D721Med (cell line): ENCODE measurements around the gene ASXL1.
"Not testable (repeated sequence)": the region's sequence is repeated elsewhere in the genome, so short reads cannot be mapped to it uniquely, and the experiment has no call there.

Source experiments
- DNase-seq: peaks from one replicate; pipeline ENCODE4 v3.0.0; 2011; ENCODE audit warnings: low spot score; ENCODE audit not compliant: insufficient read length
- FAIRE-seq: peaks from 2 replicates; lab custom pipeline; 2011; peaks lifted over from hg19 to GRCh38; lab: Jason Lieb, UNC
- CTCF ChIP-seq: IDR thresholded peaks from 2 replicates; pipeline ENCODE4 v1.5.1; 2012; ENCODE audit warnings: mild to moderate bottlenecking, control low read depth; ENCODE audit not compliant: insufficient read depth; ENCODE audit errors: missing control alignments

ASXL1 gene

GRCh38 chr20:32320305-32320704, 37.8 kb upstream of the ASXL1 start:
- no peak for TF ChIP-seq CTCF
- no peak for FAIRE-seq

GRCh38 chr20:32321390-32321789, 36.7 kb upstream of the ASXL1 start:
- TF ChIP-seq CTCF, result no peak
- no peak for FAIRE-seq

More at GRCh38 chr20:32320305-32320704, 37.8 kb upstream of the ASXL1 start:
- DNase-seq, result no peak

DNA sequence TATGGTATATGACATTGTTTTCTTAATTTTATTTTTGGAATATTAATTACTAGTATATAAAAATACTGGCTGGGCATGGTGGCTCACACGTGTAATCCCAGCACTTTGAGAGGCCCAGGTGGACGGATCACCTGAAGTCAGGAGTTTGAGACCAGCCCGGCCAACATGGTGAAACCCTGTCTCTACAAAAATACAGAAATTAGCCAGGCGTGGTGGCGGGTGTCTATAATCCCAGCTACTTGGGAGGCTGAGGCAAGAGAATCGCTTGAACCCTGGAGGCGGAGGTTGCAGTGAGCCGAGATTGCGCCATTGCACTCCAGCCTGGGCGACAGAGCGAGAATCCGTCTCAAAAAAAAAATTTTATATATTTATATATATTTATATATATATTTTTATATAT, 35.9 kb upstream of the ASXL1 start:
- not testable (repeated sequence) for DNase-seq, FAIRE-seq

More at GRCh38 chr20:32321390-32321789, 36.7 kb upstream of the ASXL1 start:
- no peak for DNase-seq

DNA sequence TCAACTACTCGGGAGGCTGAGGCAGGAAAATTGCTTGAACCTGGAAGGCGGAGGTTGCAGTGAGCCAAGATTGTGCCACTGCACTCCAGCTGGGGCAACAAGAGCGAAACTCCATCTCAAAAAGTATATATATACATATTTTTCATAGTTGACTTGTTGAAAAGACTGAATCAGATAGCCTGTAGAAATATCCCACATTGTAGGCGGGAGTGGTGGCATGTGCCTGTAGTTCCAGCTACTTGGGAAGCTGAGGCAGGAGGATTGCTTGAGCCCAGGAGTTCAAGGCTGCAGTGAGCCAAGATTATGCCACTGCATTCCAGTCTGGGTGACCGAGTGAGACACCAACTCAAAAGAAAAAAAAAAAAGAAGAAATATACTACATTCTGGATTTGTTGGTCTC, 34.4 kb upstream of the ASXL1 start:
- FAIRE-seq, DNase-seq: not testable (repeated sequence)

- no peak for FAIRE-seq
- no peak for TF ChIP-seq CTCF
- DNase-seq, result no peak
Measured at GRCh38 chr20:32325706-32326503, 32.2 kb upstream of the ASXL1 start.

- no peak for DNase-seq
- no peak for FAIRE-seq
Measured at GRCh38 chr20:32326504-32326845, 31.7 kb upstream of the ASXL1 start.

DNA sequence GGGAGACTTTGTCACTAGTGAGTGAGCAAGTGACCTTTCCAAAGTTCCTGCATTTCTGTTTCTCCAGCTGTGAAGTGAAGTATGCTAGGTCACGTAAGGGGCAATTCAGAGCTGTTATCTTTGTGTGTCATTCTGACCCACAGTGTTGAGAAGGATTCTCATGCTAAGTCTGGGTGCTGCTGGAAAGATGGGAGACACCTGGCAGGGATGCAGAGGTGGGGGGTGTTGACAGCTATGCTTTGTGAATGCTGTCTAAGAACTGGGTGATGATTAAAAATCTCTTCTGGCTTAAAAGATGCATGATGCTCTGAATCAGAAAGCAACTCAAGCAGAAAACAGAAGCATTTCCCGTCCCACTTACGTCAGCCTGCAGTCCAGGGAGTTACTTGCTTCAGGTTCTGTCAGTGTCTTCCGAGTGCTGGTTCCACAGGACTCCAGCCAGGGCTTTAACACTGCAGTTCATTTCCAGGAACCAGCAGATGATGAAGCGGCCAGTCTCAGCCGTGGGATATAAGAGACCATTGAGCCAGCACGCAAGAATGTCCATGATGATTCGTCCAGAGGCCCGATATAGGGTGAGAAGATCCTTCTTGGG, 30.9 kb upstream of the ASXL1 start:
- FAIRE-seq (no peak), DNase-seq (no peak)
- TF ChIP-seq CTCF, result no peak

More at GRCh38 chr20:32326504-32326845, 31.7 kb upstream of the ASXL1 start:
- TF ChIP-seq CTCF, result no peak

GRCh38 chr20:32329817-32330554, 28.1 kb upstream of the ASXL1 start:
- FAIRE-seq (no peak), DNase-seq (no peak)
- no peak for TF ChIP-seq CTCF
